Measurements from ENCODE around the gene ZGPAT. TPM values are rescaled to one million over a fixed set of nuclear protein-coding genes. Genes with fewer than 3 reads are reported as not detected.

The ZGPAT gene
- total RNA-seq, 4 donors from 2014 or later, result 22.5 to 38.9 (median 28.6) TPM

- Histone ChIP-seq H3K9me3 (no peaks in the 10 kb centered on the region), H3K27ac (replicated peaks in 1 of 4) (no peak overlapping the region), H3K27me3 (no peaks in the 10 kb centered on the region), H3K4me3 (no peak overlapping the region), H3K4me1 (peaks cover 0 to 3% (median under 1%) of the 10 kb centered on the region in 4 donors), H3K36me3 (peaks cover 8 to 81% (median 40%) of the 10 kb centered on the region in 4 donors)
- intact Hi-C loops (cut with DNase I), result no loop called here
- no peak for DNase-seq (ENCODE audit: extremely low spot score)
- WGBS, result 72% methylated on average over 13 of the region's 18 CpGs
- no peak for TF ChIP-seq EP300 (IDR thresholded peaks at IDR 0.05)
- TF ChIP-seq CTCF (IDR thresholded peaks at IDR 0.05), result no peak
- TF ChIP-seq POLR2A (IDR thresholded peaks at IDR 0.05; ENCODE audit: low read depth), result no peak
- no peak for TF ChIP-seq POLR2AphosphoS5 (IDR thresholded peaks at IDR 0.05)
Measured at GRCh38 chr20:63767456-63767855, 59.6 kb downstream of the ZGPAT start.

- DNase-seq (ENCODE audit: extremely low spot score), result no peak
- H3K27me3 ChIP-seq, result no peaks in the 10 kb centered on the region
- TF ChIP-seq POLR2A (IDR thresholded peaks at IDR 0.05; ENCODE audit: low read depth) (no peak), EP300 (IDR thresholded peaks at IDR 0.05) (no peak), POLR2AphosphoS5 (IDR thresholded peaks at IDR 0.05) (no peak), CTCF (IDR thresholded peaks at IDR 0.05) (no peak)
- WGBS, result 92% methylated on average over 7 of the region's 7 CpGs
- intact Hi-C loops (cut with DNase I), result no loop called here
- H3K36me3 ChIP-seq, result peaks cover 8 to 77% (median 38%) of the 10 kb centered on the region in 4 donors
- no peaks in the 10 kb centered on the region for H3K9me3 ChIP-seq
- no peak overlapping the region for H3K27ac ChIP-seq (replicated peaks in 1 of 4)
- H3K4me3 ChIP-seq, result no peak overlapping the region
- H3K4me1 ChIP-seq, result peaks cover 0 to 8% (median 2%) of the 10 kb centered on the region in 4 donors
Measured at GRCh38 chr20:63767886-63768285, 60.0 kb downstream of the ZGPAT start.

GRCh38 chr20:63768591-63769515 is 61.0 kb downstream of the ZGPAT start:
- H3K36me3 ChIP-seq, result peaks cover 8 to 68% (median 38%) of the 10 kb centered on the region in 4 donors
- peaks cover 0 to 11% (median 5%) of the 10 kb centered on the region in 4 donors for H3K4me1 ChIP-seq
- intact Hi-C loops (cut with DNase I), result no loop called here
- H3K9me3 ChIP-seq, result no peaks in the 10 kb centered on the region
- H3K4me3 ChIP-seq, result no peak overlapping the region
- 95% methylated on average over 25 of the region's 26 CpGs for WGBS
- H3K27me3 ChIP-seq, result peaks cover 0 to 6% (median 0%) of the 10 kb centered on the region in 4 donors
- H3K27ac ChIP-seq (replicated peaks in 1 of 4), result no peak overlapping the region
- TF ChIP-seq POLR2A (IDR thresholded peaks at IDR 0.05; ENCODE audit: low read depth) (no peak), POLR2AphosphoS5 (IDR thresholded peaks at IDR 0.05) (no peak), CTCF (IDR thresholded peaks at IDR 0.05) (no peak), EP300 (IDR thresholded peaks at IDR 0.05) (no peak)
- DNase-seq (ENCODE audit: extremely low spot score), result no peak

GRCh38 chr20:63769891-63770474 is 62.1 kb downstream of the ZGPAT start:
- peaks cover 0 to 12% (median 0%) of the 10 kb centered on the region in 4 donors for H3K27me3 ChIP-seq
- DNase-seq (ENCODE audit: extremely low spot score), result no peak
- peaks cover 8 to 61% (median 38%) of the 10 kb centered on the region in 4 donors for H3K36me3 ChIP-seq
- TF ChIP-seq CTCF (IDR thresholded peaks at IDR 0.05), result no peak
- TF ChIP-seq POLR2AphosphoS5 (IDR thresholded peaks at IDR 0.05), result no peak
- no peak for TF ChIP-seq POLR2A (IDR thresholded peaks at IDR 0.05; ENCODE audit: low read depth)
- no peak for TF ChIP-seq EP300 (IDR thresholded peaks at IDR 0.05)
- H3K4me3 ChIP-seq, result no peak overlapping the region
- intact Hi-C loops (cut with DNase I), result no loop called here
- H3K27ac ChIP-seq (replicated peaks in 1 of 4), result no peak overlapping the region
- peaks cover 9 to 14% (median 9%) of the 10 kb centered on the region in 4 donors for H3K4me1 ChIP-seq
- H3K9me3 ChIP-seq, result no peaks in the 10 kb centered on the region
- 93% methylated on average over 22 of the region's 31 CpGs for WGBS
